DND-41 (cell line): ENCODE results near the gene DDX52.

ENCODE experiments used
- CTCF ChIP-seq: IDR thresholded peaks from 2 replicates; pipeline ENCODE4 v1.5.1; 2012; ENCODE audit warnings: borderline replicate concordance, low read length, moderate library complexity, mild to moderate bottlenecking; ENCODE audit not compliant: poor library complexity, severe bottlenecking; ENCODE audit errors: extremely low read depth
- EZH2 ChIP-seq: IDR thresholded peaks from 3 replicates; pipeline ENCODE4 v1.6.1; 2012; ENCODE audit warnings: borderline replicate concordance, low read depth, mild to moderate bottlenecking, moderate library complexity, low read length, inconsistent platforms; ENCODE audit not compliant: severe bottlenecking

GRCh38 chr17:37642681-37643080 lies 565 bp downstream of the DDX52 start:
- TF ChIP-seq CTCF (no peak), EZH2 (no peak)
